Mesothelial cell of epicardium (in vitro differentiated cells): Measurements from ENCODE around the gene EPS8. TPM values are rescaled to one million over a fixed set of nuclear protein-coding genes. Genes with fewer than 3 reads are reported as not detected.

Experiments used
- DNase-seq, 2 experiments: peaks; one replicate each; pipeline ENCODE4 v3.0.0; 2021; ENCODE audit warnings: low spot score in 2 of 2; ENCODE audit not compliant: unreplicated experiment in 2 of 2
- H3K27ac Mint-ChIP-seq: 2 replicates; pipeline ENCODE4 v1.8.0; 2021; ENCODE audit warnings: mixed read lengths
- H3K27me3 Mint-ChIP-seq: 2 replicates; pipeline ENCODE4 v1.8.0; 2021; ENCODE audit warnings: low read depth, mixed read lengths
- H3K36me3 Mint-ChIP-seq: 2 replicates; pipeline ENCODE4 v1.8.0; 2021; ENCODE audit warnings: mixed read lengths
- H3K4me1 Mint-ChIP-seq: 2 replicates; pipeline ENCODE4 v1.8.0; 2021; ENCODE audit warnings: mixed read lengths
- H3K4me3 Mint-ChIP-seq: 2 replicates; pipeline ENCODE4 v1.8.0; 2021; ENCODE audit warnings: mild to moderate bottlenecking, moderate library complexity, mixed read lengths
- H3K9me3 Mint-ChIP-seq: 2 replicates; pipeline ENCODE4 v1.8.0; 2021; ENCODE audit warnings: mixed read lengths
- CTCF ChIP-seq: fragments of 200-600 bp; sonication (generic); IDR thresholded peaks from one replicate; pipeline ENCODE4 v1.5.0; 2021; ENCODE audit warnings: antibody characterized with exemption; ENCODE audit not compliant: unreplicated experiment
- total RNA-seq: library from RNA; stranded (reverse); gene quantifications from 3 replicates; pipeline ENCODE4 v1.2.1, GENCODE V29; 2021

EPS8 gene
- total RNA-seq, 1 donor from 2014 or later = 24.8 TPM

DNA sequence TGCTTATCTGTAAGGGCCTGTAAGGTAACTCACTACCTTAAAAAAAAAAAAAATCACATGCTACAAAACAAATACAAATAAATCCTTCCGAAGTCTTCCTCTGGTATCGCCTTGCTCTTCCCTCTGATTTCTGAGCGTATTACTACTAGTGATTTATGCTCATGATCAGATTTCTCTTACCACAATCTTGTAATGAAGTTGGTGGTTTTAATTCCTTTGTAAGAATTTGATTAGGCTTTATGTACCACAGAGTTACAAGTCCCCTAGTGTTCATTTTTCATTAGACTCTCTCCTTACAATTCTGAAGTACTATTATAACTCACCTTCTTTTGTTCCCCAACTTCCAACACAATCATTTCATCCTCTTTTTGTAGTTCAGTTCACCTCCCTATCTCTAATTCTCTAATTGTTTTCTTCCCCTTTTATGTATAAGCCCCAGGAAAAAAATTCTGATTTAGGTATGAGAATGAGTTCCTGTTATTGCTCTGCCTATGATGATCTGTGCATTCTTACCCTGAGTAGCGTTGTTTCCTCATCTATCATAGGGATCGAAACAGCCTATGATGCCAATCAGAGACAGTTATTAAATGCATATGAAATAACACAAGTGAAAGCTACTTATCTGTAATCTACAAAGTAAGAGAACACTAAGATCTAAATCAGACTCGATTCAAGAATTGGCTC is 81.5 kb downstream of the EPS8 start:
- Mint-ChIP-seq H3K27me3 (no peaks in the 10 kb centered on the region), H3K4me1 (peaks cover 20% of the 10 kb centered on the region), H3K4me3 (no peak overlapping the region), H3K36me3 (no peaks in the 10 kb centered on the region), H3K27ac (no peak overlapping the region), H3K9me3 (no peaks in the 10 kb centered on the region)
- no peak for DNase-seq
- no peak for TF ChIP-seq CTCF

DNA sequence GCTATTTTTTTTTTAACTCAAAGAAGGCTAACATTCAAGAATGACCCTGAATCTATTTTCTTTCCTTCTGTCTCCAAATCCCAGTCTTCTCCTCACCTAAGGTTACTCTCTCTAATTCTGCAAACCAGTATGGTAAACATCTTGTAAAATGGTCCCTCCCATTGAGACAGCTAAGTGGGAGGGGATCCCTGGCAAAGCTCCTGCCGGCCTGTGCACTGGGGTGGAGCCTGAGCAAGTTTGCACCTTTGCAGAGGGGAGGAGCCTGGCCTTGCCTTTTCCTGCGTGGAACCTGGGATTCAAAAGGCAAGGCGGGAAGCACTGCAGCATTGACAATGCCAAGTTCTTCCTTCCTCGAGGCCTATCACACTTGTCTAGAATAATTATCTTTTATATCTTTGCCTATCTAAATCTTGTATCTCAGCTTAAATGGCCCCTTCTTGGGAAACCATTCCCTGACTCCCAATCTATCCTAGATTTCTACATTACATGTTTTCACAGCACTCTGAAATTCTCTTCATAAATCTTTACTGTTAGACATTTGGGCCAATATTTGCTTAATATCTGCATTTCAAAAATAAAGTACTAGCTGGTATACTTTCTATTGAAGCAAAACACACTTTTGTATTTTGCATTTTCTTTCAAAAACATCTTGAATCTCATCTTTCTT is 83.0 kb downstream of the EPS8 start:
- peaks cover 30% of the 10 kb centered on the region for H3K4me1 Mint-ChIP-seq
- no peaks in the 10 kb centered on the region for H3K9me3 Mint-ChIP-seq
- no peak overlapping the region for H3K27ac Mint-ChIP-seq
- no peak for TF ChIP-seq CTCF
- H3K27me3 Mint-ChIP-seq = no peaks in the 10 kb centered on the region
- no peak for DNase-seq
- H3K36me3 Mint-ChIP-seq = no peaks in the 10 kb centered on the region
- no peak overlapping the region for H3K4me3 Mint-ChIP-seq

DNA sequence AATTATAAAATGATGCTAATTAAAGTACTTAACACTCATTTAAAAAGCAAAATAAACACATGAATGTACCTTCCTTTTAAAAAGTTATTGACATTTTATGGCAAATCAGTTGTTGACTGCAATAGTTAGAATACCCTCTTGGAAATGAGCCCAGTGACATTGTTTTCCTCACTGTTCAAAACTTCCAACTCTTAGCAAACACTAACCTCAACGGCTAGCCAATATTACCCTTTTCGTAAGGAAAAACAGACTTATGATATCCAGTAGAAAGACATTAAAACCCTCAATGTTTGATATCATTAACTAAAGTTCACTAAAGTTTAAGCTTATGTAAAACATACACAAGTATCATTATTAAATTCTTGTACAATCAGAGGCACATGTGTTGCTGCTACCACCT is 83.6 kb downstream of the EPS8 start:
- no peak for TF ChIP-seq CTCF
- Mint-ChIP-seq H3K4me1 (peaks cover 31% of the 10 kb centered on the region), H3K4me3 (no peak overlapping the region), H3K36me3 (no peaks in the 10 kb centered on the region), H3K27ac (no peak overlapping the region), H3K27me3 (no peaks in the 10 kb centered on the region), H3K9me3 (no peaks in the 10 kb centered on the region)
- no peak for DNase-seq

GRCh38 chr12:15702276-15702675 is 86.9 kb downstream of the EPS8 start:
- H3K27me3 Mint-ChIP-seq = no peaks in the 10 kb centered on the region
- no peak for DNase-seq
- H3K4me3 Mint-ChIP-seq = no peak overlapping the region
- H3K36me3 Mint-ChIP-seq = no peaks in the 10 kb centered on the region
- no peak for TF ChIP-seq CTCF
- peaks cover 19% of the 10 kb centered on the region for H3K4me1 Mint-ChIP-seq
- H3K27ac Mint-ChIP-seq = no peak overlapping the region
- no peaks in the 10 kb centered on the region for H3K9me3 Mint-ChIP-seq

DNA sequence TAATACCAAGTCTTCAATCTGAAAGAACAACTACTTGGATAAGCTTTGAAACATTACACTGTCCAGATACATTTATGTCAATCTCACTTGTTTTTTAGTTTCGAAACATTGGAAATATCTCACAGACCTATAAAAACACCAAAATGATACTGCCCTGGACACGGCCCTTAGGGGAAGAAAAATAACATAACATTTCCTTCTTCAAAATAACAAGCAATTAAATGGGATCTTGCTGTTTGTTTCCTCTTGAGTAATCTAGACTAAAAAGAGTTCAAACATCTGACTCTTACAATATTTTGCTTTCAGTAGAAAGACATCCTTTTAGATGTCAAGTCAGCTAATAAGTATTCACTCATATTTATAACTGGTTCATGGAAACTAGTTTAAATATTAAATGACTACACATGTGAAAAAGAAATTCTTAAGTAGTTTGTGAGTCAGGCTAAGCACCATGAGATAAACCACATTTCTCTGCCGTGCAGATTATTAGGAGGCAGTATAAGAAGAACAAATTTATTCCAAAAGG is 87.5 kb downstream of the EPS8 start:
- H3K36me3 Mint-ChIP-seq = no peaks in the 10 kb centered on the region
- H3K9me3 Mint-ChIP-seq = no peaks in the 10 kb centered on the region
- peak overlapping the region; percentile 24 for H3K27ac Mint-ChIP-seq
- no peak for DNase-seq
- H3K27me3 Mint-ChIP-seq = no peaks in the 10 kb centered on the region
- no peak for TF ChIP-seq CTCF
- H3K4me3 Mint-ChIP-seq = no peak overlapping the region
- H3K4me1 Mint-ChIP-seq = peaks cover 19% of the 10 kb centered on the region
